Naive B cell (primary cell): Measurements from ENCODE around the gene FOXG1. TPM values are rescaled to one million over a fixed set of nuclear protein-coding genes. Genes with fewer than 3 reads are reported as not detected.
A peak's percentile ranks its signal among the peaks of the same experiment; 100 is the strongest.

Source experiments
- ATAC-seq, 2 donors: fragments of 150-1000 bp; cut with Tn5 transposase; 2 replicates each; pipeline ENCODE4 v1.10.0; 2021; ENCODE audit warnings: low read depth in 2 of 2, mild to moderate bottlenecking in 2 of 2, moderate library complexity in 2 of 2
- DNase-seq: peaks from one replicate; pipeline ENCODE4 v3.0.0; 2022
- H3K27ac Mint-ChIP-seq, 6 donors: one replicate each; pipeline ENCODE4 v1.8.0; 2020 to 2022; ENCODE audit warnings: mild to moderate bottlenecking in 6 of 6, mixed read lengths in 6 of 6, moderate library complexity in 5 of 6, inconsistent platforms in 2 of 6
- H3K27me3 Mint-ChIP-seq, 3 donors: one replicate each; pipeline ENCODE4 v1.8.0; 2021 to 2022; ENCODE audit warnings: mixed read lengths in 3 of 3, mild to moderate bottlenecking in 1 of 3
- H3K36me3 Mint-ChIP-seq, 2 donors: one replicate each; pipeline ENCODE4 v1.8.0; 2020 to 2022; ENCODE audit warnings: mixed read lengths in 2 of 2, inconsistent platforms in 1 of 2, mild to moderate bottlenecking in 1 of 2
- H3K4me1 Mint-ChIP-seq, 3 donors: one replicate each; pipeline ENCODE4 v1.8.0; 2020 to 2022; ENCODE audit warnings: mixed read lengths in 3 of 3, inconsistent platforms in 1 of 3, mild to moderate bottlenecking in 1 of 3, moderate library complexity in 1 of 3
- H3K4me3 Mint-ChIP-seq, 8 donors: one replicate each; pipeline ENCODE4 v1.8.0; 2020 to 2022; ENCODE audit warnings: mild to moderate bottlenecking in 8 of 8, mixed read lengths in 8 of 8, moderate library complexity in 8 of 8, inconsistent platforms in 2 of 8
- H3K9me3 Mint-ChIP-seq, 7 donors: one replicate each; pipeline ENCODE4 v1.8.0; 2020 to 2022; ENCODE audit warnings: mixed read lengths in 7 of 7, mild to moderate bottlenecking in 5 of 7, inconsistent platforms in 2 of 7, moderate library complexity in 1 of 7
- polyA plus RNA-seq, 6 donors: library from polyadenylated mRNA; unstranded; fragments of 300-500 nt; fragmentation: Illumina TruSeq; gene quantifications; one replicate each; pipeline ENCODE4 v1.2.3, GENCODE V29; 2021; ENCODE audit warnings: low read depth in 6 of 6

The FOXG1 gene
- polyA plus RNA-seq, 6 donors from 2014 or later: not detected

DNA sequence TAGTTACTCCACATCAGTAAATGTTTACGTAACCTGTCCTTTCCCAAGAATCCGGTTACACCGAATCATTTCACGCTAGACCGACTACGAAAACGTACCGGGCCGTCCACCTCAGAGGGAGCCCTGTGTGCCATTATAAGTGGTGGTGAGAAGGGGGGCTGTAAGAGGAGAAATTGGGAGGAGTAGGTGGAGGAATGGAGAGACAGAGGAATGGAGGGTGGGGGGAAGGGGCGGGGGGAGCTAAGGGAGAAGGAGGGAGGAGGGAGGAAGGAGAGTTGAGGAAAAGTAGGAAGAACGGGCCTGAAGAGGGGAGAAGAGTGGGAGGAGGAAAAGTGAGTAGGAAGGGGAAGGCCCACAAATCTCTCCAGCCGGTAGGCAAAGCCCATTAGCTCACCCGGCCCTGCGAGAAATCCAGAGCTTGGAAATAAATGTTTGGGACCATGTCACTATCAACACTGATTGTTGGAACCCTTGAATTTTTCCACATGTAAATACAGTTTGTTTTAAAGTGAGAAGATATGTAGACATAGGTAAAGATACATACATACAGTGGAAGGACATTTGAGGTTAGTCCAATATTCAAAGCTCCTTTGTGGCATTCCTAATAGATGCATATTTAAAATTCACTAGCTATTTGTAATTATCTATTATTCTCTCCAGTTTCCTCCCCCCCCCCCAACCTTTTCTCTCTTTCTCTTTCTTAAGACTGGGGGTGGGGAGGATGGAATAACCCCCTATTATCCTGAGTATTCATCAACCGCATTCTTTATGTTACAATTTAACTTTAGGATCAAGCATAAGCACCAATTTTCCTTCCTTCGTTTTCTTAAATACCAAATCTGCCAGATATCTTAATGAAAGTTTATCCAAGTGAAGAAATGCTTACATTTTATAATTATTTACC is 2.1 kb upstream of the FOXG1 start:
- H3K27me3 Mint-ChIP-seq: peaks cover 76 to 85% (median 78%) of the 10 kb centered on the region in 3 donors
- DNase-seq (no peak), ATAC-seq (no peak)
- no peak overlapping the region for H3K27ac Mint-ChIP-seq
- peak overlapping the region in 2 of 8 donors; percentile 47 to 85 for H3K4me3 Mint-ChIP-seq
- H3K9me3 Mint-ChIP-seq: peaks cover 5 to 26% (median 12%) of the 10 kb centered on the region in 7 donors
- peaks cover 16 to 20% (median 18%) of the 10 kb centered on the region in 3 donors for H3K4me1 Mint-ChIP-seq
- peaks cover 0 to 21% of the 10 kb centered on the region in 2 donors for H3K36me3 Mint-ChIP-seq

DNA sequence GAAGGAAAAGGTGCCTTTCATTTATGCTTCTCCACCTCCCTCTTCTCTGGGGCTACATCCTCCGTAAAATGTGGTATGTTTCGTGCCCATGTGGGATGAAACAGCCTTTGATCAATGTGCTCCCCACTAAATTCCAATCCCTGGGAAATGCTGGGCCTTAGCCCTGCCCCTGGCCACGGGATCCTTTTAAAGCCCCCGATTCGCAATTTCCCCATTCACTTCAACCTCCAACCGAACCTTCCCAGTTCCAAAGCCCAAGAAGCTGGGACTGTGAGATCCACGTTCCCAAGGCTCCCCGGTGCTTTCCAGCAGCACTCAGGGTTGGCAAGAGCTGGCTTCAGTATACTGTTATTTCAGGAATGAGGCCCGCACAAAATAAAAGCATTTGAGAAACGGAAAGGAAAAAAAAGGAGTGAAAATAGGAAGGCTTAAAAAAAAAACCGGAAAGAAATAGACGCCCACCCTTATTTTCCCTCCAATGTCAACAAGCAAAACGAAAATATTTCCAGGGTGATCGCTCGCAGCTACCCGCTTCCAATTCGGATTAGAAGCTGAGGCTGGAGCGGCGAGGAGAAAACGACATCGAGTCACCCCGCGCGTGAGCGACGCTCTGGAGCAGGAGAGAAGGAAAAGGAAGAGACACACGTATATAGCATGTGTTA is 1.3 kb upstream of the FOXG1 start:
- ATAC-seq (no peak), DNase-seq (no peak)
- Mint-ChIP-seq H3K27ac (peak overlapping the region in 3 of 6 donors; percentile 19 to 73 (median 61)), H3K27me3 (peaks cover 70 to 78% (median 71%) of the 10 kb centered on the region in 3 donors), H3K9me3 (peaks cover 5 to 23% (median 12%) of the 10 kb centered on the region in 7 donors), H3K4me1 (peaks cover 16 to 20% (median 18%) of the 10 kb centered on the region in 3 donors), H3K36me3 (peaks cover 0 to 16% of the 10 kb centered on the region in 2 donors), H3K4me3 (peak overlapping the region in 6 of 8 donors; percentile 47 to 85 (median 71))

DNA sequence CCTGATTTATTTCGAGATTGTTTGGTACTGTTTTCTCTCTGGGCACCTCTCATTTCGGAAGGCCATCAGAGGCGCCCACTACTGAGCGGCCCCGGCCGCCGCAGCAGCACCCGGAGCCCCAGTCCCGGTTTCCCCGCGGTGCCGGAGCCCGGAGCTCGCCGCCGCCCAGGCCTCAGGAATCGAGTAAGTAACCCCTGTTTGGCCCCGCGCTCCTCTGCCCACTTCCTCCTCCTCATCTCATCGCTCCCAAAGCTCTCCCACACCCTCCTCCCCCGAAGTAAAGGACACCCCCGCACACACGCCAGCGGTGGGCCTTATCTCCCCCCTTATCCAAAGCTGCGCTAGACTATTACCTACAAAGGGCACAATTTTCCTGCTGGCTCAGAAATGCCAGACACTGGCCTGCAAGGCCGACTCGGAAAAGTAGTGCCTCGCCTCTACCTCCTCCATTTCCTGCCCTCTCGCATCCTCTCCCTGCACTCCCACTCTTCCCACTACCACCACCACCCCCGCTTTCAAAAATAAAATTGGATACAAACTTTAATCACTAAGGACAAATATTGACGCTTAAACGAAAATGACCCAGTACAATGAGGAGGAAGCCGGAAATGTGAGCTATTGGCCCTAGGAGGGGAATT is 637 bp upstream of the FOXG1 start:
- ATAC-seq: no peak
- no peak for DNase-seq

DNA sequence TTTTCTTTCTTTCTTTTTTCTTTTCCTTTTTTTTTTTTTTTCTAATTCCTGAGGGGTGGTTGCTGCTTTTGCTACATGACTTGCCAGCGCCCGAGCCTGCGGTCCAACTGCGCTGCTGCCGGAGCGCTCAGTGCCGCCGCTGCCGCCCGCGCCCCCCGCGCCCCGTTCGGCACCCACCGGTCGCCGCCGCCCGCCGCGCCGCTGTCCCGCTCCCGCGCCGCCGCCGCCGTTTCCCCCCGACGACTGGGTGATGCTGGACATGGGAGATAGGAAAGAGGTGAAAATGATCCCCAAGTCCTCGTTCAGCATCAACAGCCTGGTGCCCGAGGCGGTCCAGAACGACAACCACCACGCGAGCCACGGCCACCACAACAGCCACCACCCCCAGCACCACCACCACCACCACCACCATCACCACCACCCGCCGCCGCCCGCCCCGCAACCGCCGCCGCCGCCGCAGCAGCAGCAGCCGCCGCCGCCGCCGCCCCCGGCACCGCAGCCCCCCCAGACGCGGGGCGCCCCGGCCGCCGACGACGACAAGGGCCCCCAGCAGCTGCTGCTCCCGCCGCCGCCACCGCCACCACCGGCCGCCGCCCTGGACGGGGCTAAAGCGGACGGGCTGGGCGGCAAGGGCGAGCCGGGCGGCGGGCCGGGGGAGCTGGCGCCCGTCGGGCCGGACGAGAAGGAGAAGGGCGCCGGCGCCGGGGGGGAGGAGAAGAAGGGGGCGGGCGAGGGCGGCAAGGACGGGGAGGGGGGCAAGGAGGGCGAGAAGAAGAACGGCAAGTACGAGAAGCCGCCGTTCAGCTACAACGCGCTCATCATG is 654 bp downstream of the FOXG1 start:
- peaks cover 59 to 75% (median 66%) of the 10 kb centered on the region in 3 donors for H3K27me3 Mint-ChIP-seq
- peak overlapping the region; percentile 15 to 90 (median 74) for H3K4me3 Mint-ChIP-seq

More for the DNA sequence above, 637 bp upstream of the FOXG1 start:
- Mint-ChIP-seq H3K36me3 (peaks cover 0 to 16% of the 10 kb centered on the region in 2 donors), H3K9me3 (peaks cover 5 to 23% (median 12%) of the 10 kb centered on the region in 7 donors), H3K4me1 (peaks cover 16 to 20% (median 18%) of the 10 kb centered on the region in 3 donors), H3K4me3 (peak overlapping the region; percentile 40 to 89 (median 76)), H3K27ac (peak overlapping the region in 3 of 6 donors; percentile 30 to 90 (median 73)), H3K27me3 (peaks cover 70 to 78% (median 71%) of the 10 kb centered on the region in 3 donors)

DNA sequence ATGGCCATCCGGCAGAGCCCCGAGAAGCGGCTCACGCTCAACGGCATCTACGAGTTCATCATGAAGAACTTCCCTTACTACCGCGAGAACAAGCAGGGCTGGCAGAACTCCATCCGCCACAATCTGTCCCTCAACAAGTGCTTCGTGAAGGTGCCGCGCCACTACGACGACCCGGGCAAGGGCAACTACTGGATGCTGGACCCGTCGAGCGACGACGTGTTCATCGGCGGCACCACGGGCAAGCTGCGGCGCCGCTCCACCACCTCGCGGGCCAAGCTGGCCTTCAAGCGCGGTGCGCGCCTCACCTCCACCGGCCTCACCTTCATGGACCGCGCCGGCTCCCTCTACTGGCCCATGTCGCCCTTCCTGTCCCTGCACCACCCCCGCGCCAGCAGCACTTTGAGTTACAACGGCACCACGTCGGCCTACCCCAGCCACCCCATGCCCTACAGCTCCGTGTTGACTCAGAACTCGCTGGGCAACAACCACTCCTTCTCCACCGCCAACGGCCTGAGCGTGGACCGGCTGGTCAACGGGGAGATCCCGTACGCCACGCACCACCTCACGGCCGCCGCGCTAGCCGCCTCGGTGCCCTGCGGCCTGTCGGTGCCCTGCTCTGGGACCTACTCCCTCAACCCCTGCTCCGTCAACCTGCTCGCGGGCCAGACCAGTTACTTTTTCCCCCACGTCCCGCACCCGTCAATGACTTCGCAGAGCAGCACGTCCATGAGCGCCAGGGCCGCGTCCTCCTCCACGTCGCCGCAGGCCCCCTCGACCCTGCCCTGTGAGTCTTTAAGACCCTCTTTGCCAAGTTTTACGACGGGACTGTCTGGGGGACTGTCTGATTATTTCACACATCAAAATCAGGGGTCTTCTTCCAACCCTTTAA is 1.5 kb downstream of the FOXG1 start:
- no peak for DNase-seq
- H3K27me3 Mint-ChIP-seq: peaks cover 60 to 75% (median 65%) of the 10 kb centered on the region in 3 donors
- H3K9me3 Mint-ChIP-seq: peaks cover 3 to 27% (median 8%) of the 10 kb centered on the region in 7 donors

More for the DNA sequence above, 654 bp downstream of the FOXG1 start:
- H3K4me1 Mint-ChIP-seq: peaks cover 16 to 20% (median 18%) of the 10 kb centered on the region in 3 donors
- H3K9me3 Mint-ChIP-seq: peaks cover 3 to 25% (median 8%) of the 10 kb centered on the region in 7 donors
- DNase-seq (no peak), ATAC-seq (no peak)
- peak overlapping the region in 2 of 6 donors; percentile 42 to 83 for H3K27ac Mint-ChIP-seq
- peaks cover 0 to 8% of the 10 kb centered on the region in 2 donors for H3K36me3 Mint-ChIP-seq

DNA sequence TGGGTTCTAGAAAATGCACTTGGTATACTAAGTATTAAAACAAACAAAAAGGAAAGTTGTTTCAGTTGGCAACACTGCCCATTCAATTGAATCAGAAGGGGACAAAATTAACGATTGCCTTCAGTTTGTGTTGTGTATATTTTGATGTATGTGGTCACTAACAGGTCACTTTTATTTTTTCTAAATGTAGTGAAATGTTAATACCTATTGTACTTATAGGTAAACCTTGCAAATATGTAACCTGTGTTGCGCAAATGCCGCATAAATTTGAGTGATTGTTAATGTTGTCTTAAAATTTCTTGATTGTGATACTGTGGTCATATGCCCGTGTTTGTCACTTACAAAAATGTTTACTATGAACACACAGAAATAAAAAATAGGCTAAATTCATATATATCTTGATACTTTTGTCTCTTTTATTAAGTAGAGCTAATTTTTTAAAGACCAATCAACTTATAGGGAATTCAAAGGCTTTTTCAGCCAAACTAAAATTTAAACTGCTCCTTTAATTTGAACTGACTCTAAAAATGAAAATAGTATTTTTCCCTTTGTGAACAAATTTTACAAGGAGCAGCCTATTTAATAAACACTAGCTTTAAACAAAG is 2.8 kb downstream of the FOXG1 start:
- no peak for DNase-seq
- H3K27me3 Mint-ChIP-seq: peaks cover 63 to 76% (median 65%) of the 10 kb centered on the region in 3 donors
- H3K4me1 Mint-ChIP-seq: peaks cover 16 to 20% (median 20%) of the 10 kb centered on the region in 3 donors
- H3K36me3 Mint-ChIP-seq: peaks cover 0 to 20% of the 10 kb centered on the region in 2 donors
- H3K4me3 Mint-ChIP-seq: no peak overlapping the region
- no peak for ATAC-seq
- H3K27ac Mint-ChIP-seq: no peak overlapping the region
- peaks cover 3 to 38% (median 11%) of the 10 kb centered on the region in 7 donors for H3K9me3 Mint-ChIP-seq

More for the DNA sequence above, 1.5 kb downstream of the FOXG1 start:
- peak overlapping the region; percentile 35 to 90 (median 74) for H3K4me3 Mint-ChIP-seq
- H3K36me3 Mint-ChIP-seq: peaks cover 0 to 15% of the 10 kb centered on the region in 2 donors
- ATAC-seq: no peak
- peak overlapping the region in 4 of 6 donors; percentile 53 to 83 (median 66) for H3K27ac Mint-ChIP-seq
- H3K4me1 Mint-ChIP-seq: peaks cover 16 to 20% (median 18%) of the 10 kb centered on the region in 3 donors

DNA sequence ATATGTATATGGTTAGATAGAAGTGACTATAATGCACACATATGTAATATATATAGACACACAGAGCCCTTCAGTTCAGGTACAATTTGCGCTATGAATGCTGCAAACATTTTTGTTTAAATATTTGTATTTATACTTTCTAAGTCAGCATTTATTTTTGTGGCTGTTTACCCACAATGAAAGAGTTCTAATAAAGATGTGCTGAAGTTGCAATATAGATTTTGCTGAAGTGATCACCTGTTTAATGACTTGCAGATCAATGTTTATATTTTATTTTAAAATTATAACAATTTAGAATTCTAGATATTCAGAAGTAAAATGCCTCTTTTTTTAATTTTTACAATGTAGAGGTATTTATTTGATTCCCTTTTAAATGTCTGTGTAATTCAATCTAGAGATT is 3.5 kb downstream of the FOXG1 start:
- ATAC-seq (no peak), DNase-seq (no peak)
- Mint-ChIP-seq H3K9me3 (peaks cover 3 to 40% (median 15%) of the 10 kb centered on the region in 7 donors), H3K4me1 (peaks cover 16 to 20% (median 19%) of the 10 kb centered on the region in 3 donors), H3K27ac (no peak overlapping the region), H3K36me3 (peaks cover 0 to 21% of the 10 kb centered on the region in 2 donors), H3K27me3 (peaks cover 60 to 76% (median 62%) of the 10 kb centered on the region in 3 donors), H3K4me3 (no peak overlapping the region)

DNA sequence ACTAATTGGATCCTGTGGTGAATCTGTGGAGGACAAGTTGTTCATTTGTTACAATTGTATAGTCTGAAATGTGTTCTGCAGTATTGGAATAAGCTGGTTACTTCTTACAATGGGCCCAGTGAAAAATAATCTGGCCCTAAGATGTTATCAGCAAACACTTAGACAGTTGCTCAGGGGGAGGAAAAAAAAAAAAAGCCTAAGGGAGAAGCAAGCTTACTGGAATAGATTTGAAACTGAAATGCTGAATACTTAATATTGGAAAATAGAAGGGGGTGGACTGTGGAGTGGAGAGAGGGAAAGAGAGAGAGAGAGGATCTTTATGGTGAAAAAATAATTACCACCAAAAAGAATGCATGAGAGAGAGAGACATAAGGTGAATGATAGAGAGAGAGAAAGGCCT is 4.0 kb downstream of the FOXG1 start:
- Mint-ChIP-seq H3K4me3 (no peak overlapping the region), H3K27me3 (peaks cover 60 to 76% (median 62%) of the 10 kb centered on the region in 3 donors), H3K27ac (no peak overlapping the region), H3K4me1 (peaks cover 11 to 14% (median 14%) of the 10 kb centered on the region in 3 donors), H3K36me3 (peaks cover 0 to 21% of the 10 kb centered on the region in 2 donors), H3K9me3 (peaks cover 0 to 41% (median 12%) of the 10 kb centered on the region in 7 donors)
- DNase-seq: no peak
- no peak for ATAC-seq

DNA sequence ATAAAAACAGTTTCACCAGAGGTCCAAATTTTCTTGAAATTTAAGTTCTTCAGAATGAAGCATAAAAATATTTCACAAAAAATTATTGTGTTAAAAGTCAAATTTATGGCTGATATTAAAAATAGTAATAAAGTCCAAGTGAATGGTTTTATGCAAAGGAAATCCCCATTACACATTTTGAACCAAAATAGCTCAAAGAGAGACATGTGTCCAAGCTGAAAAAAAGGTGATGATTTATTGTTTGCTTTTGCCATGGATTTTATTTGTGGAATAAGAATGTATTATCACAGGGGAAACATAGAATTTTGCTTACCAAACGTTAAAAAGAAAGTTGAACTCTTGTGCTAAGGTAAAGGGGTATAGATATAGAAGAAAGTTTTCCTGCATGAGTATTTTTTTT is 4.6 kb downstream of the FOXG1 start:
- DNase-seq: no peak
- ATAC-seq: no peak
- Mint-ChIP-seq H3K4me3 (no peak overlapping the region), H3K27ac (no peak overlapping the region), H3K4me1 (peaks cover 7 to 11% (median 10%) of the 10 kb centered on the region in 3 donors), H3K27me3 (peaks cover 60 to 76% (median 63%) of the 10 kb centered on the region in 3 donors), H3K9me3 (peaks cover 0 to 45% (median 10%) of the 10 kb centered on the region in 7 donors), H3K36me3 (peaks cover 0 to 17% of the 10 kb centered on the region in 2 donors)

DNA sequence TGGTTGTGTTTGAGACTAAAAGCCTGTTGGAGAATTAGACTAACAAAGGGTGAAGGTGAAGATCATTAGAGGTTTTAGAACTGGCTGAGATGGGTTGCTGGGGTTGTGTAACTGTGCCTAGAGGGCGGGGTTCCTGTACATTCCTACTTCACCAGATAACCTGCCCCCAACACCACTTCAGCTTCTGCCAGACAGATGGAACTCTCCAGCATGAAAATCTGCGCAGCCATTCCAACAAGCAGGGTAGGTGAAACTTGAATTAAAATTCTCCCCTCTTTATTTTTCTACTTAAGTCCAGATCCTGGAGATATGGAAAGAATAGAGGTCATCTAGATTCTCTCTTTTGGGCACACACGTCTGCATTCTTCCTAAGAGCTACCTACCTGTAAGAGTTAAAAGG is 6.0 kb downstream of the FOXG1 start:
- H3K4me3 Mint-ChIP-seq: no peak overlapping the region
- DNase-seq (no peak), ATAC-seq (no peak)
- peak overlapping the region in 2 of 6 donors; percentile 6 to 70 for H3K27ac Mint-ChIP-seq
- H3K27me3 Mint-ChIP-seq: peaks cover 71 to 77% (median 71%) of the 10 kb centered on the region in 3 donors
- H3K9me3 Mint-ChIP-seq: peaks cover 0 to 48% (median 9%) of the 10 kb centered on the region in 7 donors
- peaks cover 0 to 13% of the 10 kb centered on the region in 2 donors for H3K36me3 Mint-ChIP-seq
- H3K4me1 Mint-ChIP-seq: peaks cover 4 to 9% (median 7%) of the 10 kb centered on the region in 3 donors

DNA sequence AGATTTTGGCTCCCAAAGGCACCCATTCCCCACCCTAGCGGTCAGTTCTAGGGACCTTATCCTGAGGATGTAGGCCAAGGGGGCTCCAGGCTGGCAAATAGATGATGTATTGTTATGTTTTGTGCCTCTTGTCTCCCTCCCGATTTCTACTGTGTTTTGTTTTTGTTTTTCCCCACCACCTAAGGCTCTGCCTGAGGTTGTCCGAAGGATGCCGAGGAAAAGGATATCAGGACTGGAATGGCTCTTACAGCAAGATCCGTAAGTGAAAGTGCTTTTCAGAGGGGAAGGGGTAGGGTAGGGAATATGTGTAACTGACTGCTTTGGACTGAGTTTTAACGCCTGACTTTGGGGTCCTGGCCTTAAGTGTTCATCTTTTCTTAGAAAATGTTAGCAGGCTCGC is 6.6 kb downstream of the FOXG1 start:
- ATAC-seq (no peak), DNase-seq (no peak)
- Mint-ChIP-seq H3K9me3 (peaks cover 0 to 48% (median 12%) of the 10 kb centered on the region in 7 donors), H3K36me3 (peaks cover 0 to 13% of the 10 kb centered on the region in 2 donors), H3K4me1 (peaks cover 2 to 6% (median 4%) of the 10 kb centered on the region in 3 donors), H3K27ac (no peak overlapping the region), H3K27me3 (peaks cover 72 to 77% (median 72%) of the 10 kb centered on the region in 3 donors), H3K4me3 (no peak overlapping the region)
